ENCODE measurements around the gene BTG1.

Gene BTG1, protein sequence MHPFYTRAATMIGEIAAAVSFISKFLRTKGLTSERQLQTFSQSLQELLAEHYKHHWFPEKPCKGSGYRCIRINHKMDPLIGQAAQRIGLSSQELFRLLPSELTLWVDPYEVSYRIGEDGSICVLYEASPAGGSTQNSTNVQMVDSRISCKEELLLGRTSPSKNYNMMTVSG
- 333 to 675 reads per million in 2 experiments for total RNA-seq

GRCh38 chr12:92145731-92146496 is at the start of gene BTG1:
Gene BTG1 (minus strand): TSS chr12:92145846. CDS start chr12:92145535, 311 bp downstream.
- DNase-seq (ENCODE audit: low read depth): peak; percentile 99

DNA sequence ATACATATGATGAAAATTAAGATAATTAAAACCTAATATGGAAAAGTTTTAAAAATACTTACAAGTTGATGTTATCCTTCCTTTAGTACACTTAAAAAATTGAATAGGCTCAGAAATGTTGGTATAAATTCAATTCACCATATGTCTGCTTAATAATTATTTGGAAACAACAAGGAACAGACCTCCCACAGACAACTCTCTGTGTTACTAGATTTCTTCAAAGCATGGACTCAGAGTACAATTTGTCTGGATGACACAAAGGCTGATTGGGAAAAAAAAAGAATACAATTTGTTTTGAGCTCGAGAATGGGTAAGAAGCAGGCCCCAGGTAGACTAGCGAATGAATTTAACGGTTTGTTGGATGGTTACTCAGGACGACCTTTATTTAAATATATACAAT is 48.9 kb upstream of the BTG1 start:
- no peak for DNase-seq (ENCODE audit: low read depth)

- no peak for DNase-seq (ENCODE audit: low read depth)
These were observed 48.2 kb upstream of the BTG1 start for GRCh38 chr12:92193846-92194245.

- no peak for DNase-seq (ENCODE audit: low read depth)
These were observed 47.4 kb upstream of the BTG1 start for GRCh38 chr12:92193063-92193462.

- DNase-seq (ENCODE audit: low read depth): no peak
These were observed 46.7 kb upstream of the BTG1 start for GRCh38 chr12:92192360-92192759.

- DNase-seq (ENCODE audit: low read depth): no peak
These were observed 45.4 kb upstream of the BTG1 start for GRCh38 chr12:92191061-92191460.

DNA sequence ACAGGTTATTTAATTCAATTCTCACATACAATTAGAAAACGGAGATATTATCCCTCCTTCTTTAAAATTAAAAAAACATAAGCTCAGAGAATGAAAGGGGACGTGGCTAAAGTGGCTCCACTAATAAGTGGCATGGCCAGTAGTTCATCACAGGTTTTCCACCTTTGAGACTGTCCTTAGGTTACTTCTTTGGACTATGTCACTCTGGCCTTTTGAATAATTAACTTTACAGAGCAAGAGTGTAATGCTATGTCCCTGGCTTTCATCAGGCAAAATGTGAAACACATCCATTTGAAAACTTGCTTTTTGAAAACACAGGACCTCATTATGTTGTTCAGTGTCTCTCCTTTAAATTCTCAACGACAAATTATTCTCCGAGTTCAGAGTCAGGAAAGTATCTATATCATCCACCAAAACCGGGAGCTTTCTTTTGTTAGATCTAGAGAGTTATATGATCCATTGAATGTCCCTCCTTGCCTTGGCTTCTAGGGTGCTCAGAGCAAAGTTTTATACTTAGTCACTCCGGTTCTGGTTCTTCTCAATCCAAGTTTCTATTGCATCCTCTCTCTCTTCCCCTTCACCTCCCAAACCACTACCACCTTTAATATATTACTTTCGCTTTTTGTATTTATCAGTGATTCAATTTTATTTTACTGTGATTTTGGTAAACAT is 43.0 kb upstream of the BTG1 start:
- no peak for DNase-seq (ENCODE audit: low read depth)

DNA sequence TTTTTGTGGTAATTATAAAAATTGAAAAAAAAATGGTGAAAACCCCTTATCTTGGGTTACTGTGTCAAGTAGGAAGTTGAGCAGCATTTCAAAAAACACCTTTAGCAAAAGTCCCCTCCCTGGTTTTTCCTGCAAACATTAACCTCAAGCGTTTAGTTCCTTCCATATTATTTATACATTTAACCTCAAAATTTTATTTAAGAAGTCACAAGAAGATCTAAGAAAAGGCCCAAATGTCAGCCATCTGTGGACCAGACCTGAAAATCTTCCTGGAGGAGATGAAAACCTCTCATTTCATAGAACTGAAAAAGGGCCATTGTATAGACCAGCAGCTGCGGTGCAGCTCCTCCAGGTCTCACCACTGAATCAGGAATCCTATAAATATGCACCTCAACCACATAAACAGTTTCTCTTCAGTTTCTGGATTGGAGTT is 40.4 kb upstream of the BTG1 start:
- DNase-seq (ENCODE audit: low read depth): no peak

- no peak for DNase-seq (ENCODE audit: low read depth)
These were observed 39.4 kb upstream of the BTG1 start for GRCh38 chr12:92185052-92185451.

DNA sequence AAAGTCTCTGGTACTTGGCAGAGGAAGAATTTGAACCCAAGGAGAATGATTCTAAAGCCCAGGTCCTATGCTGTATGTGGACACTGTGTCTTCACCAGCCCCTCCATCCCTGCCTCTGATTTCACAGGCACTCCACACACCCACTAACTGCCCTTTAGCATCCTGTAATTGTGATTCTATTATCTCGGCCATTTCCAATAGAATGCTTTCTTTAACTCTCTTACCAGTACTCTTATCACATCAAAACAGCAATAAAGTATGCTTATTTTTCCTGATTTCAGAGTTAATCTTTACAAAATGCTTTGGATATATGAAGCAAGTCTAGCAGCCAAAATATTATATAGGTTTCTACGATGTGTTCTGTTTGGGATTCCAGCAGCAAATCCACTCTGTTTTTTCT is 37.9 kb upstream of the BTG1 start:
- DNase-seq (ENCODE audit: low read depth): no peak

GRCh38 chr12:92178340-92178739 is 32.7 kb upstream of the BTG1 start:
- DNase-seq (ENCODE audit: low read depth): no peak

- DNase-seq (ENCODE audit: low read depth): no peak
These were observed 31.0 kb upstream of the BTG1 start for GRCh38 chr12:92176646-92177045.

DNA sequence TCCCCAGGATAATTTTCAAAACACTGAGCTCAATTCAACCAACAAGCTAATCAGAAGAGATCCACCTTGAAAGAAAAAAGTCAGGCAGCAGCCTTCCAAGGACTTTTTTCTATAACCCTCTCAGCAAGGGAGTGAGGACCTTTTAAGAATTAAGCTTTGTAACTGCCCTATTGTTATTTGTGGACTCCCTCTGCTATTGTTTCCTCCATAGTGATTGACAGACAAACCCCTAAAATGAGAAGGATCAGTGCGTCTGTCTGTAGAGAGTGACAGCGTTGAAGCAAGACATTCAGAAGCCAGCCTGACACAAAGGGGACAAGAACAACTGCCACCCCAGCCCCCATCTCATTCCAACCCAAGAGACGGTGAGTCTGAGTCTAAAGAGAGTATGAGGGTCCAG is 30.3 kb upstream of the BTG1 start:
- DNase-seq (ENCODE audit: low read depth): no peak

GRCh38 chr12:92170050-92170449 is 24.4 kb upstream of the BTG1 start:
- no peak for DNase-seq (ENCODE audit: low read depth)

DNA sequence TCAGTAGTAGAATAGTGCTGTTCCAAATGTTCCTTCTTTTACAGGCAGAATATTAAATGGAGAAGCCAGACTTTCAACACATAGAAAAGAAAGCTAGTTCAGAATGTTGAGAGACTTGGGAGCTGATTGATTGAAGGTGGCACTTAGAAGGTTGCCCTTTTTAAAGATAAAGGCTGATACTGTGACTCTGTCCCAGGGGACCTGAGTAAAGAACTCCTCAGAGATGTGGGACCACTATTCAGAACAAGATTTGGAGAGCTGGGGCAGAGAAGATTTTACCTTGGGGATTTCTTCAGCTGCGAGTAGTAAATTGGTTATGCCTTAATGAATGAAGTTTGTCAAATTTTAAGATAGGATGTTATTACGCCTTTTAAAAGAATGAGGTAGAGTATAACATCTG is 21.4 kb upstream of the BTG1 start:
- DNase-seq (ENCODE audit: low read depth): no peak

DNA sequence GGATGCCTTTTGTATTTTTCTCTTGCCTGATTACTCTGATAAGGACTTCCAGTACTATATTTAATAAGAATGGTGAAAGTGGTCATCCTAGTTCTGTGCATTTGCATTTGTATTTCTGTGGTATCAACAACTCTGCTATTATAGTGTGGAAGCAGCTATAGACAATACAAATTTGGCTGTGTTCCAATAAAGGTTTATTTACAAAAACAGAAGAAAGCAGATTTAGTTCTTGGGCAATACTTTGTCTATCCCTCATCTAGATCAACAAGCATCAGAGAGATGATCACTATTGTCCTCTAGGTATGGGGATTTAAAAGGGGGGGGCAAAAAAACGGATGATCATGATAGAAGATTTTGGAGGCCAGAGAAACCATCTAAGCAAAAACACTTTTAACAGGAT is 19.1 kb upstream of the BTG1 start:
- no peak for DNase-seq (ENCODE audit: low read depth)

DNA sequence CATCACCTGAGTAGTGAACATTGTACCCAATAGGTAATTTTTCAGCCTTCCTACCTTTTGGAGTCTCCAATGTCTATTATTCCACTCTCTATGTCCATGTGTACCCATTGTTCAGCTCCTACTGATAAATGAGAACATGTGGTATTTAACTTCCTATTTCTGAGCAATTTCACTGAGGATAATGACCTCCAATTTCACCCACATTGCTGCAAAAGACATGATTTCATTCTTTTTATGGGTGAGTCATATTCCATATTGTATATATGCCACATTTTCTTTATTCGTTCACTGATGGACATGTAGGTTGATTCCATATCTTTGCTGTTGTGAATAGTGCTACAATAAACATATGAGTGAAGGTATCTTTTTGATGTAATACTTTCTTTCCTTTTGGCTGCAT is 16.4 kb upstream of the BTG1 start:
- no peak for DNase-seq (ENCODE audit: low read depth)

DNA sequence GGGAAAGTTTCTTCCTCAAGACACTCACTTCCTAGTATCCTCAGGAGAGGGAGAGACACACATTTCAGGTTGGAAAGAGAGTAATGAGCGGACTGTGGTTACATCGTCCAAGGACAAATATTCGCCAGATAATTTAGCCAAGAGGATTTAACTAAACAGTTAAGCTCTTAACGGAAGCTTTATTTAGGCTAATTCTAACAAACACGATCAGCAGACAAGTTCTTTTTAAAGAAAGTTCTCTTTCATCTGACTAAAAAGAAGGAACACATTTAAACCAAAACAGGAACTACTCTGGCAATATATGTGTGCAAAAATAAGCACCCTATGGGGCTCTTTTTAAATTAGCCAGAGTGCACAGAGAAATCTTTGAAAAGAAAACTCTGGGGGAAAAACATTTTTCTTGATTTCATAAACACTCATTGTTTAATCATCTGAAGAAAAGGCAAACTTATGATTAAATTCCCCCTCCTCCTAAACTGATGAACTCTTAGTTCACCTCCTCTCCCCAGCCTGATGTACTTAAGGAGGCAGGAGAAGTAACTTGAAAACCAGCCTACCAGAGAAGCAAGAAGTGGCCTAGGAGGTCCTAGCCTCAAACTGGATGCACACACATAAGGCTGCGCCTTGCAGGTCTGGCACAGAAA is 13.3 kb upstream of the BTG1 start:
- no peak for DNase-seq (ENCODE audit: low read depth)

DNA sequence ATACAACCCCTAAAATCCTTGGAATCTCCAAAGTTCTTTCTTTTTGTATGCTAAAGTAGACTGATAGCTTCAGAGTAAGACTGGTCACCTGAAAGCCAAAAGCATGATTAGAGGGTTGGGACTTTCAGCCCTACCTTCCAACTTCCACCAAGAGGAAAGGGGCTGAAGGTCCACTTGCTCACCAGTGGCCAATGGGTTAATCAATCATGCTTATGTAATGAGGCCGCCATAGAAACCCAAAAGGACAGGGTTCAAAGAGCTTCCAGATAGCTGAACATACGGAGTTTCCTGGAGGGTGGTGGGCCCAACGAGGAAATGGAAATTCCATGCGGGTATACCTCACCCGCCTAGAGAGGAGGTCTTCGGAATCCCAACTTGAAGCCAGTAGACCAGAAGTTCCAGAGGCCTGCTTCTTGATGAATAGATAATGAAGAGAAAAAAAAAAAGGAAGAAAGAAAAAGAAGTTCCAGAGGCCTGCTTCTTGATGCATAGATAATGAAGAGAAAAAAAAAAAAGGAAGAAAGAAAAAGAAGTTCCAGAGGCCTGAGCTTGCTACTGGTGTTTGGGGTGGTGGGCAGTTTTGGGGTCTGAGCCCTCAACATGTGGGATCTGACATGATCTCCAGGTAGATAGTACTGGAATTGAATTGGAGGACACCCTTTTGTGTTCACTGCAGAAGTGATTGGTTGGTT is 11.2 kb upstream of the BTG1 start:
- DNase-seq (ENCODE audit: low read depth): no peak

DNA sequence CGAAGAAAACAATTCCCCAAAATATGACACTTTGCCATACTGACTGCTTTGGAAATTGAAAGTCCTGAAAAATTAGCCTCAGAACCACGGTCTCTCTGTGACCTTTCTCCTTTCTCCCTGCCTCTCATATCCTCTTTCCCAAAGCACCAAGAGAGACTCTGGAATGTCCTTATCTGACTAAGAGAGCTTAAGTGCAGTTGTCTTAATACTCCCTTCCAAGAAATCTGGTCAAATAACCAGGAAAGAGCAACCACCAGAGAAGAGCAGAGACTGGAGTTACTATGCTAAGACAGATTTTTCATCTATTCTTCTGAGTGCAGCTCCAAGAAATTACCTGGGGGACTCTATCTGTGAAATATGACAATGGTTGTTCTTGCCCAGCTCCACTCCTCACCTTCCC is 10.5 kb upstream of the BTG1 start:
- no peak for DNase-seq (ENCODE audit: low read depth)

DNA sequence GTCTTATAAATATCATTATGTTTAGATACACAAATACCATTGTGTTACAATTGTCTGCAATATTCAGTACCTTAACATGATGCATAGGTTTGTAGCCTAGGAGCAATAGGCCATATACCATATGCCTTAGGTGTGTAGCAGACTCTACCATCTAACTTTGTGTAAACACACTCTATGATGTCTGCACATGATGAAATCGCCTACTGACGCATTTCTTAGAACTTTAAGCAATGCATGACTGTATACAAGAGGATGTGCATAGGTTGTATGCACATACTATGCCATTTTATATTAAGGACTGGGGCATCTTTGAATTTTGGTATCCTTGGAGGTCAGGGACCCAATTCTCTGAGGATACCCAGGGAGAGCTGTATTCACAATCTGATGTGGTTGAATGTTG is 10.1 kb upstream of the BTG1 start:
- no peak for DNase-seq (ENCODE audit: low read depth)

- no peak for DNase-seq (ENCODE audit: low read depth)
These were observed 6.3 kb upstream of the BTG1 start for GRCh38 chr12:92151916-92152315.

Measured in T follicular helper cell (primary cell).